ENCODE results near the gene SLIT3. TPM values are rescaled to one million over a fixed set of nuclear protein-coding genes. Genes with fewer than 3 reads are reported as not detected.
"Not testable (repeated sequence)": the region's sequence is repeated elsewhere in the genome, so short reads cannot be mapped to it uniquely, and the experiment has no call there.

Gene SLIT3
- polyA plus RNA-seq, 3 donors, result 48.8 to 51.1 (median 50.1) TPM

- DNase-seq (ENCODE audit: low read depth in 3 of 3, low spot score in 2 of 3), result not testable (repeated sequence)
Observed at GRCh38 chr5:168638846-168639245, 662.1 kb downstream of the SLIT3 start.

GRCh38 chr5:168637793-168638192, 663.1 kb downstream of the SLIT3 start:
- no peak for DNase-seq (ENCODE audit: low read depth in 3 of 3, low spot score in 2 of 3)

GRCh38 chr5:168637281-168637680, 663.7 kb downstream of the SLIT3 start:
- no peak for DNase-seq (ENCODE audit: low read depth in 3 of 3, low spot score in 2 of 3)

GRCh38 chr5:168630958-168631357, 670.0 kb downstream of the SLIT3 start:
- not testable (repeated sequence) for DNase-seq (ENCODE audit: low read depth in 3 of 3, low spot score in 2 of 3)

GRCh38 chr5:168624850-168625364, 676.0 kb downstream of the SLIT3 start:
- DNase-seq (ENCODE audit: low read depth in 3 of 3, low spot score in 2 of 3), result no peak

- DNase-seq (ENCODE audit: low read depth in 3 of 3, low spot score in 2 of 3), result no peak
Observed at GRCh38 chr5:168620807-168621206, 680.1 kb downstream of the SLIT3 start.

GRCh38 chr5:168614661-168615060, 686.3 kb downstream of the SLIT3 start:
- no peak for DNase-seq (ENCODE audit: low read depth in 3 of 3, low spot score in 2 of 3)

- DNase-seq (ENCODE audit: low read depth in 3 of 3, low spot score in 2 of 3), result no peak
Observed at GRCh38 chr5:168613996-168614395, 686.9 kb downstream of the SLIT3 start.

GRCh38 chr5:168613396-168613795, 687.5 kb downstream of the SLIT3 start:
- DNase-seq (ENCODE audit: low read depth in 3 of 3, low spot score in 2 of 3), result no peak

GRCh38 chr5:168612996-168613395, 687.9 kb downstream of the SLIT3 start:
- DNase-seq (ENCODE audit: low read depth in 3 of 3, low spot score in 2 of 3), result no peak

- no peak for DNase-seq (ENCODE audit: low read depth in 3 of 3, low spot score in 2 of 3)
Observed at GRCh38 chr5:168612123-168612522, 688.8 kb downstream of the SLIT3 start.
